HG03066 (cell line): ENCODE data around the gene NCK2.

Source experiments
- ATAC-seq: cut with Tn5 transposase; IDR thresholded peaks from one replicate; pipeline ENCODE4 v1.9.1; 2021; ENCODE audit warnings: low read depth; ENCODE audit not compliant: unreplicated experiment

NCK2 gene

DNA sequence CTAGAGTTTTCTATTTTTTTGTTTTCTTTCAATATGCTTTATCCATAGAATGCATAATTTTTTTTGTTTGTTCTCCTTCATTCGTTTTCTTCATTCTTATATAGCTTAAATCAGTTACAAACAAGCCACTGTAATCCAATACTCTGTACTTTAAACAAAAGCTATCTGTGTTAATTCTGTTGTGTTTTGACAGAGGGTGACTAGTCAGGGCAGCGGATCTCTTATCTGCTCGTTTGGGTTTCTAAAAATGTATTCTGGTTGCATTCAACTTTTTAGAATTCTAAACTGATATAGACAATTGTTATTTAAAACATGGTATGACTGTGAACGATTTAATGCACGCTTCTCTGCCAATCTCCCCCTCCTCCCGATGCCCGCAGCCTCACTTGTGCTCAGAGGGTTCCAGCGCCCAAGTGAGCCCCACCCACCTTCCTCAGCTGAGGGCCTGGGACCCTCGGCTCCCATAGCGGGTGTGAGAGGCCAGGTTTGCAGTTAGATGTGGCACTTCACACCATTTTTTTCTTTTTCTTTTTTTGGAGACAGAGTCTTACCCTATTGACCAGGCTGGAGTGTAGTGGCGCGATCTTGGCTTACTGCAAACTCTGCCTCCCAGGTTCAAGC is 44.1 kb downstream of the NCK2 start:
- no peak for ATAC-seq

DNA sequence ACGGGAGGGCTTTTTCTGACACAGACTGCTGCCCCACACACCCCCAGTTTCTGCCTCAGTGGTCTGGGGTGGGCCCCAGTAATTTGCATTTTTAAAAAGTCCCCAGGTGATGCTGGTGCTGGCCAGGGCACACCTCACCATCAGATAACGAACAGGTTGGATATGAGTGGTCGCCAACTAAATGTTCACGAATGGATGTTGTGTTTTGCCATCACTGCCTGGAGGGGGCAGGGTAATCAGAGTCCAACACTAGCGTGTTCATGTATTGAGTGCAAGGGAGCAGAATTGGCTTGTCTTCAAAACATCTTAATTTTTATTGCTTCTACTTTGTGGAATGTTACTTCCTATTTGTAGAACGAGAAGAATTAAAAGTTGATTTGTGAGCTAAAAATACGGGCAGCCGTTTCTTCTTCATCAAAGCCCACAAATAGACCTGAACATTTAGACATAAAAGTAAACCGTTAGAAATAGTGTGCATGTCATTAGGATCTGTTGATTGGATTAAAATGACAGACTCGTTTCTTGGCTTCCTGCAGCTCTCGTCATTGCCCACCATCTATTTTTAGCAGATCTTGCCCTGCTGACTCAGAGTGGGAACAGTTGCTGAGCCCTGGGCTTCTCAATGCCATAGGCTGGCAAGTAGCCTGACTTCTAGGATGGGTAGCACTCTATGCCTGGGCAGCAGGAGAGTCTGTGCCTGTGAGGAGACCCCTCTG is 45.2 kb downstream of the NCK2 start:
- peak; percentile 55 for ATAC-seq

DNA sequence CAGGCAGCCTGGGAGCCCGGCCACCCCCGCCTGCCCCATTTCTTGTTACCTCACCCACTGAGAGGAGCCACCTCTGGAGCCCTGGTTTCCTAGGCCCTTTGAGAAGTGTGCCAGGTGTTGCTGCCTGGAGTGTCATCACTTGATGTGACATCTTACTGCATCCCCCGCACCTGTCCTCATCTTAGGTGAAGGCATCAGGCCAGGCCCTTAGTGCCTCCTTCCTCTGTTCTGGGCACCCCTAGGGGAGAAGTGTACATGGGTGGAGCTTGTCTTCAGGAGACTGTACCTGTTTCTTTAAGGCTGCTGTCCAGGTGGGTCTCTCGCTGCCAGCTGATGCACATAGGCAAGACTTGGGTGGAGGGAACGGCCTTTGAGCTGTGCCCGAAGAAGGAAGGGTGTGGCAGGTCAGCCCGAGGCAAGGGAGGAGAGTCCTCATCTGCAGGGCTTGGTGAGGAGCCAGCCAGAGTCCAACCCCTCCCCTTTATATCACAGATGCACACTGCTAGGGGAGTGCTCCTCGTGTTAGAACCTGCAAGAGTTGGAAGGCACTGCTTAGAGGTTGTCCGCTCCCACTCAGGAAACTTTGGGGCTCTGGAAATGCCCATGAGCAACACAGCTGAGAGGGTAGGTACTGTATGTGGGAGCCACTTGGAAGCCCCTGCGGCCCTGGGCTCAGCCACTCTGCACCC is 45.9 kb downstream of the NCK2 start:
- ATAC-seq = peak; percentile 6

DNA sequence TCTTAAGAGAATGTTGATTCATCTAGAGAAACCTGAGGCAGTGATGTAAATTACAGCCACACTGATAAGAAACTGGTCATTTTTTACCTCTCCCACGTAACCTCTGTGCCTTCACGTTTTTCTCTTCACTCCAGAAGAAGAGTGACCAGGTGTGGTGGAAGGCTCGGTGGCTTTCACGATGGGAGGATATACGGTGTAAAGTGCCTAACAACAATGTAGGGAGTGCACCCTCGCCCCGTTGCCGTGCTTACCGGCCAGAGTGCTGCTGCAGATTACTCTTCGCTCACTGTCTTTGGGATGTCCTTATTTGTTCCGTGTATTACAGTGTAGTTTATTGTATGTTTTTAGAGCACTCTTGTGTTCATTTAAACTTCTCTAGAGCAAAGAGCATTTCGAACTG is 46.5 kb downstream of the NCK2 start:
- ATAC-seq = no peak

GRCh38 chr2:105792561-105792960 is 47.8 kb downstream of the NCK2 start:
- ATAC-seq = no peak

- no peak for ATAC-seq
Measured at GRCh38 chr2:105793196-105793975, 48.7 kb downstream of the NCK2 start.

- ATAC-seq = no peak
Measured at GRCh38 chr2:105794926-105795574, 50.3 kb downstream of the NCK2 start.

- ATAC-seq = no peak
Measured at GRCh38 chr2:105795575-105795934, 50.8 kb downstream of the NCK2 start.

GRCh38 chr2:105796131-105796638 is 51.5 kb downstream of the NCK2 start:
- no peak for ATAC-seq

DNA sequence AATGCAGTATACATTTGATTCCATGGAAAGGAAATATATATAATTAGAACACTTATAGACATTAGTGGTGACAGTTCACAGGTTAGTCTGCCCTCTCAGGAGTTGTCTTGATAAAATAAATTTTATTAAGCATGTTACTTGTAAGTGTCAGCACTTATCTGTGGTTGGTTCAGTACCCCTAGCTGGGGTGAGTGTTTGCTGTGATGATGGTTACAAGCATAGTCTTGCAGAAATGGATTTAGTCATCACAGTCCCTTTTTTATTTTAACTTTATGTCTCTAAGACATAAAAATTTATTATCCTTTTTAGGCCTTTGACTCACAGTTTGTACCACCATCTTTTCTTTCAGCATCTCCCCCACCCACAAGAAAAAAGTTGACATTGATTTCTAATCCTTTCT is 52.1 kb downstream of the NCK2 start:
- no peak for ATAC-seq

DNA sequence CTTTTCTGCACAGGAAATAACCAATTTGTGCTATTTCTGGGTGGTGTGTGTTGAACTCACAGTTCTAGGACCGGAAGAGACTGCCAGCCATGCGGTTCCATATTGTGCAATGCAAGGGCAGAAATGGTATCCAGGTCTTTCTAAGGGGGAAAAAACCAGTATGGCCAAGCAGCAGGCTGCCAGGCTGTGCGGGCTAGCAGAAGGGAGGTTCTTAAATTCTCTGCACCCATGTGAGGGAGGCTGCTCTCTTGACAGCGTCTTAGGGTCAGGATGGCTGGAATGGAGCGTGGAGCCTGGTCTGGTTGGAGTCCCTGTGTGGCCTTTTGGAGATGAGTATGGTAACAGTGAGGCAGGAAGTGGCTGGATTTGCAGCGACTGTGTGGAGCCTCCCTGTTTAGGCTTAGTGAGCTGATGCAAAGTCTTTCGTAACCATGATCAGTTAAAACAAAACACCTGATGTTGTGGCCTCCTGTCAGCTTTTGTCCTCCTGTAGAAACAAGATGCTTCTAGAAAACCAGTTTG is 52.6 kb downstream of the NCK2 start:
- peak; percentile 50 for ATAC-seq

DNA sequence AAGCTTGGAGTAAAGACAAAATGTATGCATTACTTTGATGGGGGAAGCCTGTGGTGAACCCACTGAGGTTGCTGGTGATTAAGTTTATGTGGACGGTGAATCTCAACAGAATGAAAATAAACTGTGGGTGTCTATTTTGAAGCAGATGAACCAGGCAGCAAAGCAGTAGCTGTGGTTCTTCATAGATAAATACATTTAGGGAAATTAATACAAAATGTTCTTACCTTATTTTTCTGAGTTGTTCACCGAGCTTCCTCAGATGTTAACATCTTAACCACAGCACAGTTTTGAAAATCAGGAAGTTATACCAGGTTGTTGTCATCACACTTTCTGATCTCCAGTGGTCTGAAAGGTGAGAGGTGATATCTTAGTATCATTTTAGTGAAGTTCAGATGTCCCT is 53.9 kb downstream of the NCK2 start:
- ATAC-seq = peak; percentile 26

- ATAC-seq = no peak
Measured at GRCh38 chr2:105800036-105800713, 55.5 kb downstream of the NCK2 start.

GRCh38 chr2:105800953-105801635 is 56.4 kb downstream of the NCK2 start:
- no peak for ATAC-seq

DNA sequence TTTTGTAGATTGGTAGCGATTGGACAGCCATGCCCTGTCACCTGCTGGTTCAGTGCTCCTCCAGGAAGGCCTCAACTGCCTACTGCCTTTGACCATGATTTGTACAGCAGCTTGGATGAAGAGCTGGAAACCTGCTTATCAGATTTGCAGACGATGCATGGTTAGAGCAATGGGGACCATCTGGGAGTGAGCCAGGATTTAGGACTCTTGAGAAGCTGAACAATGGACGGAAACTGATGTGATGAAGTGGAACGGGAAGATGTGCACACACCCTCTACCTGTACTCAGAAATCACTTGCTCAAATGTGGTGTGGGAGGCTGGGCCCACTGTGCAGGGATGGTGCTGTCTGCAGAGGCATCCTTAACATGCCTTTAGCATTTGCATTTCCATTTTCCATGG is 57.2 kb downstream of the NCK2 start:
- no peak for ATAC-seq

GRCh38 chr2:105802587-105802986 is 57.9 kb downstream of the NCK2 start:
- no peak for ATAC-seq

DNA sequence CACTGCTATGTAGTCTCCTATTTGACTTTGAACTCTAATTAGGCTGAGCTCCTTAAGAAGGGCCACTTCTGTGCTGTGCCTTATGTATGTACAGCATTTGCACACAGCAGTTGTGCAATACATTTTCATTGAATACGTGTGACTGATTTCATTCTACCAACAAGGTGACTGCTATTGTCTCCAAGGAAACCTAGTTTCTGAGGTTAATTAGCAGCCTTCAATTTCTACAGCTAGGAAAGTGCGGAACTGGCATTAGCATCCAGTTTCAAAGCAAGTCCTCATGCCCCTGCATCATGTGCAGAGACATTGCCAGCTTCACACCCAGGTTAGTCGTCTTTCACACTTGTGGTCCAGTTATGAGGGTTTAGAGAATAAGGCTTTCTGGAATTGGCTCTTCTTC is 58.6 kb downstream of the NCK2 start:
- no peak for ATAC-seq

GRCh38 chr2:105803773-105804172 is 59.1 kb downstream of the NCK2 start:
- ATAC-seq = no peak

DNA sequence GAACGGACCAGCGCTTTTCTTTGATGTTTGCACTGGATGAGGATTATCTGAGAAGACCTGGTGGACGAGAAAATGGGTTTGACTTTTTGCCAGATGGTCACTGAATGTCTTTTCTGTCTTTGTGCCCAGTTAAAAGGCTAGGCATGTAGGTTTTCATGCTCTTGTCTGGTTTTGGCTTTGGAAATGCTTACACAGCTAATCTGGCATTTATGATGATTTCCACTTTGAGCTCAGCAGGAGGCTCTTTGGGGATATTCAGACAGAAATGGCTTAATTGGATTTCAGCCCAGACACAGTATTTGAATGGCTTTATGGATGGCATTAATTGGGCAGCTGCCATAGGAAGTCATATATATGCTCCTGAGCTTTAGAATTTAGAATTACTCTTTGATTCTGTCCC is 59.6 kb downstream of the NCK2 start:
- no peak for ATAC-seq
